ENCODE data around the gene CENATAC.
A peak's percentile ranks its signal among the peaks of the same experiment; 100 is the strongest.
"Not testable (repeated sequence)": the region's sequence is repeated elsewhere in the genome, so short reads cannot be mapped to it uniquely, and the experiment has no call there.

The CENATAC gene

GRCh38 chr11:119029340-119030028 lies 31.5 kb downstream of the CENATAC start:
- TF ChIP-seq CTCF (IDR thresholded peaks at IDR 0.05; ENCODE audit: low read depth, low read length) = no peak
- no peak for DNase-seq (ENCODE audit: extremely low read depth, low read depth)

- no peak for DNase-seq (ENCODE audit: extremely low read depth, low read depth)
- no peak for TF ChIP-seq CTCF (IDR thresholded peaks at IDR 0.05; ENCODE audit: low read depth, low read length)
Measured at GRCh38 chr11:119030029-119030328, 32.0 kb downstream of the CENATAC start.

GRCh38 chr11:119030329-119031047 lies 32.5 kb downstream of the CENATAC start, which contains the start of gene SLC37A4:
Gene SLC37A4 (minus strand): TSS chr11:119030877.
- no peak; the same call in 1 of the 2 replicates for TF ChIP-seq CTCF (IDR thresholded peaks at IDR 0.05; ENCODE audit: low read depth, low read length)
- DNase-seq (ENCODE audit: extremely low read depth, low read depth) = peak; percentile 92

- TF ChIP-seq CTCF (IDR thresholded peaks at IDR 0.05; ENCODE audit: low read depth, low read length) = no peak
- no peak for DNase-seq (ENCODE audit: extremely low read depth, low read depth)
Measured at GRCh38 chr11:119031912-119032280, 34.0 kb downstream of the CENATAC start.

- not testable (repeated sequence) for DNase-seq (ENCODE audit: extremely low read depth, low read depth)
Measured at GRCh38 chr11:119033421-119033820, 35.5 kb downstream of the CENATAC start.

GRCh38 chr11:119034813-119035212 lies 36.9 kb downstream of the CENATAC start:
- TF ChIP-seq CTCF (IDR thresholded peaks at IDR 0.05; ENCODE audit: low read depth, low read length) = no peak
- no peak for DNase-seq (ENCODE audit: extremely low read depth, low read depth)

GRCh38 chr11:119038884-119039283 lies 40.9 kb downstream of the CENATAC start:
- DNase-seq (ENCODE audit: extremely low read depth, low read depth) = no peak
- no peak for TF ChIP-seq CTCF (IDR thresholded peaks at IDR 0.05; ENCODE audit: low read depth, low read length)

- DNase-seq (ENCODE audit: extremely low read depth, low read depth) = not testable (repeated sequence)
Measured at GRCh38 chr11:119039471-119039870, 41.5 kb downstream of the CENATAC start.

Measured in AG09319 (cell line).